HepG2 (cell line): ENCODE results near the gene KCNK5. TPM values are rescaled to one million over a fixed set of nuclear protein-coding genes. Genes with fewer than 3 reads are reported as not detected.

Source experiments
- ATAC-seq: fragments of 200-7000 bp; cut with Tn5 transposase; 3 replicates; pipeline ENCODE4 v1.9.1; 2020; ENCODE audit warnings: mild to moderate bottlenecking, moderate library complexity
- BruUV-seq: library from RNA; stranded (reverse); fragments of 400-500 nt; replicated peaks from 2 replicates; lab custom pipeline; 2021; lab: Mats Ljungman, UMichigan
- CTCF ChIA-PET: fragments of 300-600 bp; formaldehyde crosslinking; extraction: SDS; loops from one replicate; lab custom pipeline; 2021; ENCODE audit warnings: low total read pairs, inconsistent platforms, low intra/inter-chr PET ratio; lab: Yijun Ruan, JAX
- POLR2A ChIA-PET: fragments of 350-600 bp; sonication (Branson Sonifier 250); formaldehyde crosslinking; loops from one replicate; lab custom pipeline; 2020; ENCODE audit warnings: antibody characterized with exemption, inconsistent platforms; lab: Yijun Ruan, JAX
- DNase-seq: peaks from one replicate; pipeline ENCODE4 v3.0.0-alpha.2; 2015; ENCODE audit warnings: low spot score
- FAIRE-seq: peaks from 3 replicates; lab custom pipeline; 2011; peaks lifted over from hg19 to GRCh38; lab: Jason Lieb, UNC
- H2AFZ ChIP-seq: one replicate; pipeline ENCODE4 v1.6.1; 2011; ENCODE audit warnings: low read length, inconsistent platforms
- H3K27ac ChIP-seq: fragments of 300-600 bp; 3 replicates; pipeline ENCODE4 v1.8.0; 2011; ENCODE audit warnings: mixed run types, mild to moderate bottlenecking, mixed read lengths, low read length, inconsistent platforms; ENCODE audit not compliant: insufficient read depth; ENCODE audit errors: extremely low read length
- H3K27me3 ChIP-seq, 2 experiments: fragments of 200-600 bp in 1 of 2; 2 replicates in 1 of 2; 3 replicates in 1 of 2; pipeline versions ENCODE4 v1.6.0 to v1.8.0; 2011; ENCODE audit warnings: low read length in 2 of 2, mild to moderate bottlenecking in 2 of 2, moderate library complexity in 2 of 2, inconsistent platforms in 1 of 2; ENCODE audit not compliant: insufficient read depth in 2 of 2, control insufficient read depth in 1 of 2
- H3K36me3 ChIP-seq, 2 experiments: fragments of 200-600 bp in 1 of 2; replicated peaks in 1 of 2; 2 replicates in 1 of 2; 3 replicates in 1 of 2; pipeline versions ENCODE4 v1.5.1 to v1.8.0; 2011; ENCODE audit warnings: low read length in 2 of 2, inconsistent platforms in 1 of 2; ENCODE audit not compliant: insufficient read depth in 2 of 2, control insufficient read depth in 1 of 2
- H3K4me1 ChIP-seq: 2 replicates; pipeline ENCODE4 v1.5.1; 2012; ENCODE audit warnings: low read length, inconsistent platforms; ENCODE audit not compliant: insufficient read depth
- H3K4me2 ChIP-seq: 2 replicates; pipeline ENCODE4 v1.6.0; 2011; ENCODE audit warnings: low read depth, low read length, inconsistent platforms
- H3K4me3 ChIP-seq, 3 experiments: fragments of 200-600 bp in 1 of 3; sonication (generic), shearing (Covaris generic) in 1 of 3; replicated peaks in 1 of 3; 2 replicates each; pipeline ENCODE4 v1.5.1; 2011 to 2016; ENCODE audit warnings: low read length in 3 of 3, inconsistent platforms in 2 of 3, low read depth in 2 of 3, mild to moderate bottlenecking in 2 of 3, control low read depth in 1 of 3, mixed read lengths in 1 of 3; ENCODE audit not compliant: insufficient read depth in 1 of 3
- H3K79me2 ChIP-seq: one replicate; pipeline ENCODE4 v1.6.1; 2011; ENCODE audit warnings: low read length, inconsistent platforms; ENCODE audit not compliant: insufficient read depth
- H3K9ac ChIP-seq: 2 replicates; pipeline ENCODE4 v1.6.0; 2011; ENCODE audit warnings: mild to moderate bottlenecking, low read depth, low read length, inconsistent platforms; ENCODE audit not compliant: insufficient read depth
- H3K9me3 ChIP-seq: 2 replicates; pipeline ENCODE4 v1.5.1; 2012; ENCODE audit warnings: mild to moderate bottlenecking, low read length
- H4K20me1 ChIP-seq: 2 replicates; pipeline ENCODE4 v1.6.0; 2011; ENCODE audit warnings: inconsistent platforms, mild to moderate bottlenecking, low read length, moderate library complexity; ENCODE audit not compliant: insufficient read depth
- BCL6 ChIP-seq: IDR thresholded peaks from 2 replicates; pipeline ENCODE4 v1.6.1; 2016; ENCODE audit warnings: missing genetic modification reagents, missing compliant biosample characterization
- RERE ChIP-seq: IDR thresholded peaks from 2 replicates; pipeline ENCODE4 v1.6.1; 2016; ENCODE audit warnings: low read depth, missing genetic modification reagents, missing compliant biosample characterization
- SNAI1 ChIP-seq: sonication (generic); formaldehyde crosslinking; IDR thresholded peaks from 2 replicates; pipeline ENCODE4 v1.5.0; 2020; ENCODE audit warnings: mild to moderate bottlenecking, missing genetic modification reagents, borderline replicate concordance
- XBP1 ChIP-seq: sonication (generic); formaldehyde crosslinking; IDR thresholded peaks from 2 replicates; pipeline ENCODE4 v1.5.0; 2020; ENCODE audit warnings: missing genetic modification reagents
- ZMYM2 ChIP-seq: sonication (generic); formaldehyde crosslinking; IDR thresholded peaks from 2 replicates; pipeline ENCODE4 v1.8.0; 2022; ENCODE audit warnings: mild to moderate bottlenecking, missing genetic modification reagents
- ZNF629 ChIP-seq: sonication (generic); formaldehyde crosslinking; conservative IDR thresholded peaks from 2 replicates; pipeline ENCODE4 v1.5.0; 2020; ENCODE audit warnings: missing genetic modification reagents
- WGBS: methylation state at CpG from one replicate; pipeline ENCODE4 v1.1.6; 2017; ENCODE audit warnings: low lambda C conversion rate; 5-methylcytosine and 5-hydroxymethylcytosine counted together
- in situ Hi-C: cut with HindIII; loops from 2 replicates; pipeline ENCODE4 v1.10.0; 2017; ENCODE audit warnings: low pct_unique_long_range_greater_than_20kb; ENCODE audit not compliant: extremely low pct_ligation_motif_present
- intact Hi-C: fragments of 100-400 bp; cut with micrococcal nuclease; formaldehyde crosslinking; loops from one replicate; pipeline ENCODE4 v1.10.0; 2022; ENCODE audit not compliant: unreplicated experiment
- polyA plus RNA-seq, 8 experiments: library from polyadenylated mRNA; depleted of rRNA in 3 of 8; stranded (reverse) in 7 of 8; unstranded in 1 of 8; fragments of >200 nt; fragmentation: Illumina TruSeq in 4 of 8; extraction: Trizol in 4 of 8; gene quantifications; 2 replicates each; pipeline versions ENCODE4 v1.2.1 to v1.2.3, GENCODE V29; 2011 to 2016; ENCODE audit warnings: low read depth in 4 of 8, missing spikeins in 1 of 8, mixed read lengths in 1 of 8; ENCODE audit not compliant: insufficient read depth in 1 of 8
- total RNA-seq, 5 experiments: library from RNA; depleted of rRNA; stranded (reverse); fragments of >200 nt; fragmentation: Illumina TruSeq; extraction: Trizol; gene quantifications; 2 replicates each; pipeline ENCODE4 v1.2.3, GENCODE V29; 2016; ENCODE audit warnings: low read depth in 1 of 5
- TF ChIP-seq, protein P1 (sequence below): sonication (generic); formaldehyde crosslinking; IDR thresholded peaks from 2 replicates; pipeline ENCODE4 v1.5.0; 2020; ENCODE audit warnings: mild to moderate bottlenecking, missing genetic modification reagents

The KCNK5 gene
- total and polyA plus RNA-seq, 2 of the 13 experiments (the other 11 are each of a cell fraction or from before 2014, with no cell fraction given), result 0.04 TPM; not detected in 1

DNA sequence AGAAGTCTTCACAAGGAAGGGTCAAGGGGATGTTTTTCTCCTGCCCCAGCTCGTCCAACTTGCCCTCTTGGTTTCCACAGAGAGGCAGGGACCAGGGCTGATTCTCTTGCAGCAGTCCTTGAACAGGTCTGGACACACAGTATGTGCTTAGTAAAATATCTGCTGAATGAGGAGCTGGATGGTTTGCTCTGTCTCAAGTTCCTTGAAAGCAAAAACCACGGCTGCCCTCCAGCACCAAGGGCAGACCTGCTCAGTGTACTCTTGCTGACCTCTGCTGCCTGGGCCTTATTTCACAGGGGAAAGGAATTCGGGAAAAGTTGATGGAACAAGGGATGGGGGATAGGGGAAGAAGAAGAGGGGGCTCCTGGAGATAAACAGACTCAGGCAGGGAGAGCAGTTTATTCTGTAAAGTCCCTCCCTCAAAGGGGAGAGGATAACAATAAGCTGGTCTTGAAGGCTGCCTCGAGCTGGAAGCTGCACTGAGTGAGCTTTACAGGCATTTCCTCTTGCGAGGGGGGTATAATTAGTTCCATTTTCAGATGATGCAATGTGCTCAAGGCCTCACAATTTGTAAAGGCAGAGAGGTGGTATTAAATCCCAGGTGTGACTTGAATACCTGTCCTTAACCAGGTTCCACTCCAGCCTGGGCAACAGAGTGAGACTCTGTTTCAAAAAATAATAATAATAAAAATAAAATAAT is 10.3 kb downstream of the KCNK5 start:
- TF ChIP-seq XBP1 (CRISPR knock-in tag) (no peak), BCL6 (CRISPR knock-in tag) (peak; percentile 49)
- Histone ChIP-seq H3K79me2 (no peaks in the 10 kb centered on the region), H3K4me2 (no peak overlapping the region), H3K9ac (no peak overlapping the region), H3K4me1 (peaks cover under 1% of the 10 kb centered on the region; the same call in 1 of the 2 replicates), H4K20me1 (no peaks in the 10 kb centered on the region), H3K36me3 (no peaks in the 10 kb centered on the region), H3K27ac (no peak overlapping the region), H3K27me3 (0 out of 5 replicates have a peak, but pooled peaks cover 0 to 1% of the 10 kb centered on the region in 2 experiments), H3K9me3 (no peaks in the 10 kb centered on the region), H2AFZ (no peak overlapping the region), H3K4me3 (no peak overlapping the region)
- no peak for FAIRE-seq
- no peak for ATAC-seq
- ChIA-PET POLR2A (no interaction called here), CTCF (no interaction called here)
- in situ Hi-C loops, result no loop called here
- BruUV-seq, result no TSS peak
- WGBS, result 21% methylated on average over 5 of the region's 5 CpGs
- DNase-seq, result no peak
- intact Hi-C loops, result no loop called here

DNA sequence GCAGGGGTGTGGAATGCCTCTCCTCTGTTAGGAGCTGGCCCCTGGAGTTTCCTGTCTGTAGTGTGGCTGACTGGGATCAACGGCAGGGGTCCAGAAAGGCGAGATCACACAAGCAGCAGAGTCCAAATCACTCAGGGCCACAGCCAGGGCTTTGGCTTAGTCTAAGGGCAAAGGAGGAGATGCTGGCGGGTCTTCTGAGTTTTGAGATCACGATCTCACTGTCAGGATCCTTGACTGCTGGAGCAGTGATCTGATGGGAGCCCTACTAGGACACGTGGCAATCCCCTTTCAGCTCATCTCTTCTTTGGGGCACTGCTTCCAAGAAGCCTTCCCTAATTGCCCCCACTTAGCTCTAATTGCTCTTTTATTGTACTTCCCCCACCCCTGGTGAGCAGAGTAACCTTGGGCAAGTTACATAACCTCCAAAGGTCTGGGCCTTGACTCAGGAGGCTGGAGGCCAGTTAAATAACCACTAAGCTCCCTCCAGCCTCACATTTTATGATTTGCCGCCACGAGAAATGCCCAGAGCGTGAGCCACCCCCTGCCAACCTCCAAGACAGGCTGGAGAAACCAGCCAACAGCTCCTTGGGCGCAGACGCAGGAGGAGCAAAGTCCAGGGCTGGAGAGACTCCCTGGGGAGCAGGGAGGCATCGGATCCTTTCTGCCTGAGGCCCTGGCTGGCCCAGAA is 12.0 kb downstream of the KCNK5 start:
- intact Hi-C loops, result no loop called here

More for the DNA sequence above, 12.0 kb downstream of the KCNK5 start:
- Histone ChIP-seq H3K9me3 (no peaks in the 10 kb centered on the region), H3K36me3 (no peaks in the 10 kb centered on the region), H3K9ac (no peak overlapping the region)
- no TSS peak for BruUV-seq
- no peak for TF ChIP-seq ZMYM2 (CRISPR knock-in tag)
- TF ChIP-seq ZNF629 (CRISPR knock-in tag), result no peak
- TF ChIP-seq RERE (CRISPR knock-in tag), result no peak
- TF ChIP-seq, protein P1, sequence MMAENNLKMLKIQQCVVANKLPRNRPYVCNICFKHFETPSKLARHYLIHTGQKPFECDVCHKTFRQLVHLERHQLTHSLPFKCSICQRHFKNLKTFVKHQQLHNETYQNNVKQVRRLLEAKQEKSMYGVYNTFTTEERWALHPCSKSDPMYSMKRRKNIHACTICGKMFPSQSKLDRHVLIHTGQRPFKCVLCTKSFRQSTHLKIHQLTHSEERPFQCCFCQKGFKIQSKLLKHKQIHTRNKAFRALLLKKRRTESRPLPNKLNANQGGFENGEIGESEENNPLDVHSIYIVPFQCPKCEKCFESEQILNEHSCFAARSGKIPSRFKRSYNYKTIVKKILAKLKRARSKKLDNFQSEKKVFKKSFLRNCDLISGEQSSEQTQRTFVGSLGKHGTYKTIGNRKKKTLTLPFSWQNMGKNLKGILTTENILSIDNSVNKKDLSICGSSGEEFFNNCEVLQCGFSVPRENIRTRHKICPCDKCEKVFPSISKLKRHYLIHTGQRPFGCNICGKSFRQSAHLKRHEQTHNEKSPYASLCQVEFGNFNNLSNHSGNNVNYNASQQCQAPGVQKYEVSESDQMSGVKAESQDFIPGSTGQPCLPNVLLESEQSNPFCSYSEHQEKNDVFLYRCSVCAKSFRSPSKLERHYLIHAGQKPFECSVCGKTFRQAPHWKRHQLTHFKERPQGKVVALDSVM, result peak; percentile 35; the same call in 1 of the 2 replicates
- TF ChIP-seq SNAI1 (CRISPR knock-in tag), result no peak
- TF ChIP-seq, all 625 proteins: peak for 1
- no peak for FAIRE-seq
- no peak overlapping the region for H3K27ac ChIP-seq
- WGBS, result 41% methylated on average over 8 of the region's 11 CpGs
- no peaks in the 10 kb centered on the region for H4K20me1 ChIP-seq
- no peak for ATAC-seq
- ChIA-PET CTCF (no interaction called here), POLR2A (no interaction called here)
- H3K4me2 ChIP-seq, result no peak overlapping the region
- no peaks in the 10 kb centered on the region for H3K4me1 ChIP-seq
- H2AFZ ChIP-seq, result no peak overlapping the region
- DNase-seq, result no peak
- peaks cover 0 to 1% of the 10 kb centered on the region in 2 experiments; a peak in 1 of 5 replicates for H3K27me3 ChIP-seq
- in situ Hi-C loops, result no loop called here
- H3K4me3 ChIP-seq, result no peak overlapping the region
- H3K79me2 ChIP-seq, result no peaks in the 10 kb centered on the region
